Right renal cortex interstitium (tissue), 3 donors: ENCODE results near the gene PPIAL4G. TPM values are rescaled to one million over a fixed set of nuclear protein-coding genes. Genes with fewer than 3 reads are reported as not detected.

ENCODE experiments used
- polyA plus RNA-seq, 3 donors: library from polyadenylated mRNA; unstranded; fragments of 120-200 nt; gene quantifications; one replicate each; pipeline ENCODE4 v1.2.1, GENCODE V29; 2013; ENCODE audit not compliant: insufficient read length in 3 of 3

Gene PPIAL4G
- polyA plus RNA-seq, 3 donors = 0.04 TPM; not detected in 1

Other genes with a start within 250 kb of the PPIAL4G start
- 10 to 100 TPM; 23.0 to 34.3 (median 30.1) TPM for gene NBPF14, start 112.7 kb upstream of the PPIAL4G start, polyA plus RNA-seq